ENCODE results near the gene PRTG. TPM values are rescaled to one million over a fixed set of nuclear protein-coding genes. Genes with fewer than 3 reads are reported as not detected.
"Not testable (repeated sequence)": the region's sequence is repeated elsewhere in the genome, so short reads cannot be mapped to it uniquely, and the experiment has no call there.

Gene PRTG
- total RNA-seq, 3 donors from 2014 or later: 0.41 to 2.0 (median 0.78) TPM

DNA sequence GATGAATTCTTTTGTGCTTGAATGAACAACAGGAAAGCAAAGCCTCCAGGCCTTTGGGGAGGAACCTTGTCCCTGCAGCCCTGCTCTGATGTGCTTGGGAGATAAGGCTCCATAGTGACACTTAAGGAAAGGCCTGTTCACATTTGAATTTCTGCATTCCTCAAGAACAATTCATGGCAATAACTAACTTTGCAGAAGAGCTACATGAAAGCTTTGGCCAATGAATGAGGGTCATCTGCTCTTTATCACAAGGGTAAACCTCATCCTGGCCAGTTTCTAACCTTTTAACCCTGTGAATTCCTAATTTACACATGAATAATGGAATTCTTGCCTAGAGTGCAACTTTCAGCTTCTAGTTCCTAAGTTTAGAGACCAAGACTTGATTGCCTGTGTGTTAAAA lies 5.6 kb downstream of the PRTG start:
- H3K9me3 ChIP-seq: no peaks in the 10 kb centered on the region
- ATAC-seq: no peak
- intact Hi-C loops (cut with DNase I, micrococcal nuclease): no loop called here
- no peaks in the 10 kb centered on the region for H3K36me3 ChIP-seq (ENCODE audit: low read depth)
- no peak for DNase-seq
- no peak overlapping the region for H3K4me3 ChIP-seq
- TF ChIP-seq, protein P1, sequence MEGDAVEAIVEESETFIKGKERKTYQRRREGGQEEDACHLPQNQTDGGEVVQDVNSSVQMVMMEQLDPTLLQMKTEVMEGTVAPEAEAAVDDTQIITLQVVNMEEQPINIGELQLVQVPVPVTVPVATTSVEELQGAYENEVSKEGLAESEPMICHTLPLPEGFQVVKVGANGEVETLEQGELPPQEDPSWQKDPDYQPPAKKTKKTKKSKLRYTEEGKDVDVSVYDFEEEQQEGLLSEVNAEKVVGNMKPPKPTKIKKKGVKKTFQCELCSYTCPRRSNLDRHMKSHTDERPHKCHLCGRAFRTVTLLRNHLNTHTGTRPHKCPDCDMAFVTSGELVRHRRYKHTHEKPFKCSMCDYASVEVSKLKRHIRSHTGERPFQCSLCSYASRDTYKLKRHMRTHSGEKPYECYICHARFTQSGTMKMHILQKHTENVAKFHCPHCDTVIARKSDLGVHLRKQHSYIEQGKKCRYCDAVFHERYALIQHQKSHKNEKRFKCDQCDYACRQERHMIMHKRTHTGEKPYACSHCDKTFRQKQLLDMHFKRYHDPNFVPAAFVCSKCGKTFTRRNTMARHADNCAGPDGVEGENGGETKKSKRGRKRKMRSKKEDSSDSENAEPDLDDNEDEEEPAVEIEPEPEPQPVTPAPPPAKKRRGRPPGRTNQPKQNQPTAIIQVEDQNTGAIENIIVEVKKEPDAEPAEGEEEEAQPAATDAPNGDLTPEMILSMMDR (IDR thresholded peaks at IDR 0.05): no peak
- peaks cover 8% of the 10 kb centered on the region for H3K4me1 ChIP-seq (ENCODE audit: low read depth)

DNA sequence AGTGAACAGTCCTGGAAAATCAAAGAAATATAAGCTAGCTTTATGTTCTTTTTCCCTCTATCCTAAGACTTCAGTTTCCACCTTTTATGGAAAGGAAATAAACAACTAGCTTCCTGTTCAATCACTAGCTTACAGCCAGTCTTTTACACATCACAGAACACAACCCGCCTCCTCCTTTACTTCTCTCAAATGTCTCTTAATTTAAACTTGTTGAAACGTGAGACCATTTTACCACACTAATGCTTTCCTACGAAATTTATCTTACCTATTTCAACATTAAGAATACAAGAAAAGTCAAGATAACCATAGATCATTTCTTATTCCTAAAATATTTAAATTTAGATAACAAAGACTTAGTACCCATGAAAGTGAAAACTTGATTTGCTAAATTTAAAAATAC lies 6.2 kb downstream of the PRTG start:
- Histone ChIP-seq H3K9me3 (no peaks in the 10 kb centered on the region), H3K4me3 (no peak overlapping the region), H3K36me3 (ENCODE audit: low read depth) (no peaks in the 10 kb centered on the region), H3K4me1 (ENCODE audit: low read depth) (peaks cover 4% of the 10 kb centered on the region)
- TF ChIP-seq, protein P1 (IDR thresholded peaks at IDR 0.05): no peak
- intact Hi-C loops (cut with DNase I, micrococcal nuclease): no loop called here
- no peak for ATAC-seq
- no peak for DNase-seq

DNA sequence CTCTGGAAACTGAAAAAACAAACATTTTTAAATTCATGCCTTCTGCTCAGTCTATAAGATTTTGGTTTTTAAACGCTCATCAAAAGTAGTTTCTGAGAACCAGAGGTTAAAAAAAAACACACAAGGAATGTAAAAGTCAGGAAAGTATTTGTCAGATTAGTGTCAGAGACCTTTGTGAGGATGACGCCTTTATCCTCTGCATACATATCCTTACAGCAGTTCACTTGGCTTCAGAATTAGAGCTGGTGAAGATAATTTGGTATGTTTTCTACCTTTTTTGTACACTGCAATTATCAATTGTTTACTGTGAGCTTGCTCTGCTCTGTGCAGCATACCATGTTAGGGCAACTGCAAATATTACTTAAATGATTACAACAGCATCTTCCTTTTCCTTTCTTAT lies 8.3 kb downstream of the PRTG start:
- intact Hi-C loops (cut with DNase I, micrococcal nuclease): no loop called here
- Histone ChIP-seq H3K4me3 (no peak overlapping the region), H3K4me1 (ENCODE audit: low read depth) (no peaks in the 10 kb centered on the region), H3K9me3 (no peaks in the 10 kb centered on the region), H3K36me3 (ENCODE audit: low read depth) (no peaks in the 10 kb centered on the region)
- no peak for ATAC-seq
- TF ChIP-seq, protein P1 (IDR thresholded peaks at IDR 0.05): no peak
- DNase-seq: no peak

DNA sequence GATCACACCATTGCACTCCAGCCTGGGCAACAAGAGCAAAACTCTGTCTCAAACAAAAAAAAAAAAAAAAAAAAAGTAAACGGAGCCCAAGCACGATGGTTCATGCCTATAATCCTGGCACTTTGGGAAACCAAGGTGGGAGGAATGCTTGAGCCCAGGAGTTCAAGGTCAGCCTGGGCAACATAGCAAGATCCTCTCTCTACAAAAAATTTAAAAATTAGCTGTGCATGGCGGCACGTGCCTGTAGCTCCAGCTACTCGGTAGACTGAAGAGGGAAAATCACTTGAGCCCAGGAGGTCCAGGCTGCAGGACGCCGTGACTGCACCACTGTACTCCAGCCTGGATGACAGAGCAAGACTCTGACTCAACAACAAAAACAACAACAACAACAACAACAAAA lies 9.5 kb downstream of the PRTG start:
- H3K9me3 ChIP-seq; H3K4me1 ChIP-seq (ENCODE audit: low read depth); H3K36me3 ChIP-seq (ENCODE audit: low read depth); H3K4me3 ChIP-seq; intact Hi-C loops (cut with DNase I, micrococcal nuclease); ATAC-seq; DNase-seq: not testable (repeated sequence)

DNA sequence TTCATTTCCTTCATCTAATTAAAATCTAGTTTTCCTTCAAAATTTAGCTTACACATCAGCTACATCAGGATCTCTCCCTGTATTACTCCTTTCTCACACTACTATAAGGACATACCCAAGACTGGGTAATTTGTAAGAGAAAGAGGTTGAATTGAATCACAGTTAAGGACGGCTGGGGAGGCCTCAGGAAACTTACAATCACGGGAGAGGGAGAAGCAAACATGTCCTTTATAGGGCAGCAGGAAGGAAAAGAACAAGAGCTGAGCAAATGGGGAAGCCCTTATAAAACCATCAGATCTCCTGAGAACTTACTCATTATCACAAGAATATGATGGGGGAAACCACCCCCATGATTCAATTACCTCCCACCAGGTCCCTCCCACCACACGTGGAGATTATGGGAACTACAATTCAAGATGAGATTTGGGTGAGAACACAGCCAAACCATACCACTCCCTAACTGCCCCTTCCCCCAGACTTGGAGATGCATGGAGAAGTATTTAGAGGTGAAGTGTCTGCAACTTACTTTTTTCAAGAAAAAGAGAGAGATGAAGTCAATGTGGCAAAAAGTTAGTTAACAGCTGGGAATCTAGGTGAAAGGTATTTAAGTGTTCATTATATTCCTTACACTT lies 21.3 kb downstream of the PRTG start:
- intact Hi-C loops (cut with DNase I, micrococcal nuclease): no loop called here
- DNase-seq (no peak), ATAC-seq (no peak)
- TF ChIP-seq, protein P1 (IDR thresholded peaks at IDR 0.05): no peak
- no peak overlapping the region for H3K4me3 ChIP-seq
- no peaks in the 10 kb centered on the region for H3K9me3 ChIP-seq
- H3K4me1 ChIP-seq (ENCODE audit: low read depth): no peaks in the 10 kb centered on the region
- no peaks in the 10 kb centered on the region for H3K36me3 ChIP-seq (ENCODE audit: low read depth)

DNA sequence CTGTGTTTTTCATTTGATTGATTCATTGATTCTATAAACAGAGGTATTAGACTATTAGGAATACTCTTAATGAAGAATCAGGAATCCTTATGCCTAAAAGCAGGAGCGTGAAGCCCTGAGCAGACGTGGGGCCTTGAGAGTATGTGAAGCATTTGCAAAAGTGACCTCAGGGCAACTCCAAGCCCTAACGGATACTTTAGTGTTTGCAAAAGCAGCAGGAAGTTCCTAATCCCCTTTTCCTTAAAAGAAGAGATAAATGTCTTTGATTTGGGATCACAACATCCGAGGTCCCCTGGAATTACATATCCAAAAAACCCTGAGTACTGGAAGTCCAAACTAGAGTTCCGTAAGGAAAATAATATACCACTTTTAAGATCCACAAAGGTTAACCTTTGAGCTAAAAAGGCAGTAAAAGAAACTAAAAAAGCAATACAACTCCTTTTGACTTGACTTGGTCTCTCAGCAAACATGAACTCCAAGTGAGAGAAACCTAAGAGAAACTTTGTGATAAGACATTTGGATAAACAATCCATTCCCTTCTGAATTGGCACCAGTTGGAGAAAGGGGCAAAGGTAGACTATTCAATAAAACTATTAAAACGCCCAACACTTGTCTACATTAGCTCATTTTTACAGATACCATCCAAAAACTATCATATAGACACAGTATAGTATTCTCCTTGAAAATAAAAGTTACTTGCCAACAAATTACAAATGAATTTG lies 27.4 kb downstream of the PRTG start:
- H3K36me3 ChIP-seq (ENCODE audit: low read depth): no peaks in the 10 kb centered on the region
- no peaks in the 10 kb centered on the region for H3K9me3 ChIP-seq
- intact Hi-C loops (cut with DNase I, micrococcal nuclease): no loop called here
- DNase-seq (peak in 1 of 3 donors; percentile 12), ATAC-seq (peak; percentile 78)
- H3K4me3 ChIP-seq: no peak overlapping the region
- TF ChIP-seq, protein P1 (IDR thresholded peaks at IDR 0.05): no peak
- no peaks in the 10 kb centered on the region for H3K4me1 ChIP-seq (ENCODE audit: low read depth)
